GM23248 (cell line): ENCODE results near the gene CDK5RAP3.

Experiments
- EZH2 ChIP-seq: fragments of 200-600 bp; sonication (generic); IDR thresholded peaks from 2 replicates; pipeline ENCODE4 v1.6.1; 2018; ENCODE audit warnings: antibody characterized with exemption, mild to moderate bottlenecking; ENCODE audit not compliant: insufficient read depth, poor library complexity, severe bottlenecking
- EZH2phosphoT487 ChIP-seq: fragments of 200-600 bp; sonication (generic); IDR thresholded peaks from 2 replicates; pipeline ENCODE4 v1.6.1; 2018; ENCODE audit warnings: antibody characterized with exemption, moderate library complexity, mild to moderate bottlenecking, low read depth; ENCODE audit not compliant: insufficient read depth

- TF ChIP-seq EZH2 (no peak), EZH2phosphoT487 (no peak)
These were observed 786 bp upstream of the CDK5RAP3 start for GRCh38 chr17:47969930-47970724.
